Gastroesophageal sphincter (tissue), 4 donors: Measurements from ENCODE around the gene SLC66A1. TPM values are rescaled to one million over a fixed set of nuclear protein-coding genes. Genes with fewer than 3 reads are reported as not detected.
"Not testable (repeated sequence)": the region's sequence is repeated elsewhere in the genome, so short reads cannot be mapped to it uniquely, and the experiment has no call there.

ENCODE experiments used
- ATAC-seq: fragments of 150-250 bp; one replicate; pipeline ENCODE4 v1.9.1; 2016; ENCODE audit warnings: mild to moderate bottlenecking, moderate library complexity
- H3K27ac ChIP-seq, 4 donors: fragments of 200-600 bp; sonication (generic) in 3 of 4; 1 replicate in 3 of 4; 2 replicates in 1 of 4; pipeline ENCODE4 v1.5.1; 2016 to 2019
- H3K27me3 ChIP-seq: fragments of 200-600 bp; sonication (generic); one replicate; pipeline ENCODE4 v1.5.1; 2019
- H3K36me3 ChIP-seq, 2 donors: fragments of 200-600 bp; sonication (generic); one replicate each; pipeline ENCODE4 v1.5.1; 2019; ENCODE audit warnings: control low read depth in 1 of 2
- H3K4me1 ChIP-seq, 3 donors: fragments of 200-600 bp; sonication (generic); 1 replicate in 2 of 3; 2 replicates in 1 of 3; pipeline ENCODE4 v1.5.1; 2016 to 2019; ENCODE audit warnings: control low read depth in 2 of 3
- H3K4me3 ChIP-seq, 2 donors: fragments of 200-600 bp; sonication (generic); one replicate each; pipeline ENCODE4 v1.5.1; 2019; ENCODE audit warnings: mild to moderate bottlenecking in 1 of 2, moderate library complexity in 1 of 2
- H3K9me3 ChIP-seq, 3 donors: fragments of 200-600 bp; sonication (generic); one replicate each; pipeline ENCODE4 v1.5.1; 2017 to 2019; ENCODE audit warnings: control low read depth in 2 of 3
- CTCF ChIP-seq, 4 experiments: fragments of 200-600 bp in 2 of 4; fragments of 450-650 bp in 2 of 4; sonication (generic) in 1 of 4; IDR thresholded peaks; one replicate each; pipeline ENCODE4 v1.5.1; 2017 to 2019; ENCODE audit warnings: antibody characterized with exemption in 4 of 4, mild to moderate bottlenecking in 2 of 4, moderate library complexity in 2 of 4
- EP300 ChIP-seq: sonication (generic); formaldehyde crosslinking; IDR thresholded peaks from one replicate; pipeline ENCODE4 v1.6.1; 2017; ENCODE audit warnings: antibody characterized with exemption, mild to moderate bottlenecking
- POLR2A ChIP-seq, 2 donors: fragments of 450-650 bp; IDR thresholded peaks; one replicate each; pipeline ENCODE4 v1.6.1; 2017; ENCODE audit warnings: antibody characterized with exemption in 2 of 2, mild to moderate bottlenecking in 2 of 2, moderate library complexity in 1 of 2
- POLR2AphosphoS5 ChIP-seq: sonication (generic); formaldehyde crosslinking; IDR thresholded peaks from one replicate; pipeline ENCODE4 v1.6.1; 2017; ENCODE audit warnings: antibody characterized with exemption
- WGBS, 2 donors: methylation state at CpG; one replicate each; pipeline ENCODE4 v1.1.5; 2018; ENCODE audit warnings: low coverage in 1 of 2; 5-methylcytosine and 5-hydroxymethylcytosine counted together
- total RNA-seq, 4 donors: library from RNA; depleted of rRNA; stranded (reverse); fragments of >200 nt; gene quantifications; one replicate each; pipeline ENCODE4 v1.1.0, GENCODE V29; 2016

Gene SLC66A1
- total RNA-seq: 10 to 100 TPM in 3 of 4 donors, 1 to 10 TPM in 1; 8.1 to 12.3 (median 11.7) TPM

GRCh38 chr1:19311931-19312781, at the start of gene SLC66A1, which contains the start of gene AKR7A2:
TSS of gene SLC66A1 (plus strand) at chr1:19312326. CDS start at chr1:19317678, 5,352 bp downstream.
TSS of gene AKR7A2 (minus strand) at chr1:19312144. CDS start at chr1:19312124, 20 bp downstream.
- WGBS, 2 donors: 2% methylated on average over 11 of the region's 105 CpGs; no CpG with 5 or more reads in 1 of the 2 donors
- H3K27ac ChIP-seq: peak within 1 kb of the TSS; percentile 82 to 91 (median 90)
- H3K4me3 ChIP-seq: peak within 1 kb of the TSS; percentile 87 to 91
- H3K36me3 ChIP-seq: peaks cover 0 to 21% of the 10 kb centered on the region in 2 donors
- TF ChIP-seq POLR2AphosphoS5 (peak; percentile 61), CTCF (IDR thresholded peaks at IDR 0.05) (peak in 3 of 4 experiments; percentile 35 to 50 (median 47)), POLR2A (IDR thresholded peaks at IDR 0.05) (peak; percentile 54 to 65), EP300 (no peak)
- H3K9me3 ChIP-seq: no peaks in the 10 kb centered on the region
- peak; percentile 95 for ATAC-seq
- no peaks in the 10 kb centered on the region for H3K27me3 ChIP-seq
- peaks cover 0 to 61% (median 22%) of the 10 kb centered on the region in 3 donors for H3K4me1 ChIP-seq

GRCh38 chr1:19262744-19263143, 49.4 kb upstream of the SLC66A1 start:
- TF ChIP-seq CTCF (IDR thresholded peaks at IDR 0.05) (no peak), EP300 (no peak), POLR2AphosphoS5 (no peak), POLR2A (IDR thresholded peaks at IDR 0.05) (no peak)
- H3K4me3 ChIP-seq: no peak overlapping the region
- no peaks in the 10 kb centered on the region for H3K27me3 ChIP-seq
- WGBS, 2 donors: 93% methylated on average over 3 of the region's 5 CpGs; no CpG with 5 or more reads in 1 of the 2 donors
- H3K36me3 ChIP-seq: peaks cover 0 to 33% of the 10 kb centered on the region in 2 donors
- no peaks in the 10 kb centered on the region for H3K9me3 ChIP-seq
- ATAC-seq: no peak
- H3K4me1 ChIP-seq: no peaks in the 10 kb centered on the region
- no peak overlapping the region for H3K27ac ChIP-seq

- no peak overlapping the region for H3K4me3 ChIP-seq
- ATAC-seq: no peak
- peaks cover 3% of the 10 kb centered on the region for H3K27me3 ChIP-seq
- no peaks in the 10 kb centered on the region for H3K36me3 ChIP-seq
- H3K27ac ChIP-seq: no peak overlapping the region
- TF ChIP-seq POLR2A (IDR thresholded peaks at IDR 0.05) (no peak), EP300 (no peak)
- no peaks in the 10 kb centered on the region for H3K9me3 ChIP-seq
- WGBS, 2 donors: 78 to 80% methylated on average over 6 to 10 of the region's 11 CpGs
- H3K4me1 ChIP-seq: no peaks in the 10 kb centered on the region
These were observed 43.7 kb upstream of the SLC66A1 start for GRCh38 chr1:19268445-19268844.

- not testable (repeated sequence) for H3K36me3 ChIP-seq, ATAC-seq, H3K9me3 ChIP-seq, H3K4me1 ChIP-seq, H3K27ac ChIP-seq, H3K4me3 ChIP-seq
- H3K27me3 ChIP-seq: peaks cover 14% of the 10 kb centered on the region
- 62 to 100% methylated on average over 2 of the region's 9 CpGs for WGBS, 2 donors
These were observed 42.4 kb upstream of the SLC66A1 start for GRCh38 chr1:19269427-19270342.

- H3K27ac ChIP-seq, H3K4me1 ChIP-seq, H3K9me3 ChIP-seq, H3K4me3 ChIP-seq, H3K36me3 ChIP-seq, ATAC-seq: not testable (repeated sequence)
- no CpG with 5 or more reads among the region's 6 CpGs for WGBS, 2 donors
- peaks cover 14% of the 10 kb centered on the region for H3K27me3 ChIP-seq
These were observed 41.8 kb upstream of the SLC66A1 start for GRCh38 chr1:19270343-19270730.

- Histone ChIP-seq H3K9me3 (peaks cover 0 to 4% (median 0%) of the 10 kb centered on the region in 3 donors), H3K27me3 (peaks cover 14% of the 10 kb centered on the region), H3K27ac (no peak overlapping the region), H3K4me1 (peaks cover 0 to 9% (median 0%) of the 10 kb centered on the region in 3 donors), H3K4me3 (no peak overlapping the region), H3K36me3 (no peaks in the 10 kb centered on the region)
- TF ChIP-seq CTCF (IDR thresholded peaks at IDR 0.05) (no peak), POLR2A (IDR thresholded peaks at IDR 0.05) (no peak), POLR2AphosphoS5 (no peak), EP300 (no peak)
- no peak for ATAC-seq
These were observed 40.1 kb upstream of the SLC66A1 start for GRCh38 chr1:19272064-19272463.
